Kidney (tissue), 14 donors: ENCODE data around the gene TM4SF20. TPM values are rescaled to one million over a fixed set of nuclear protein-coding genes. Genes with fewer than 3 reads are reported as not detected.

Experiments
- DNase-seq, 5 donors: peaks; one replicate each; pipeline ENCODE4 v3.0.0-alpha.2; 2013 to 2020
- FAIRE-seq: peaks from 2 replicates; lab custom pipeline; 2012; peaks lifted over from hg19 to GRCh38; lab: Jason Lieb, UNC
- H3K27ac ChIP-seq, 2 donors: one replicate each; pipeline ENCODE4 v1.7.0; 2013; ENCODE audit warnings: low read depth in 2 of 2, low read length in 2 of 2, inconsistent platforms in 1 of 2
- H3K27me3 ChIP-seq: one replicate; pipeline ENCODE4 v1.7.1; 2013; ENCODE audit warnings: low read length, inconsistent platforms; ENCODE audit not compliant: control insufficient read depth, insufficient read depth
- H3K36me3 ChIP-seq, 3 donors: one replicate each; pipeline versions ENCODE4 v1.7.0 to v1.7.1; 2013; ENCODE audit warnings: low read length in 3 of 3, control low read depth in 1 of 3, inconsistent platforms in 1 of 3; ENCODE audit not compliant: insufficient read depth in 3 of 3, control insufficient read depth in 2 of 3
- H3K4me1 ChIP-seq, 3 donors: one replicate each; pipeline versions ENCODE4 v1.7.0 to v1.7.1; 2013; ENCODE audit warnings: low read length in 3 of 3, inconsistent platforms in 1 of 3, low read depth in 1 of 3; ENCODE audit not compliant: control insufficient read depth in 2 of 3, insufficient read depth in 2 of 3
- H3K4me3 ChIP-seq, 3 donors: one replicate each; pipeline versions ENCODE4 v1.7.0 to v1.8.1; 2013; ENCODE audit warnings: low read length in 3 of 3, control low read depth in 1 of 3, inconsistent platforms in 1 of 3
- H3K9ac ChIP-seq, 3 donors: one replicate each; pipeline versions ENCODE4 v1.7.0 to v1.7.1; 2013; ENCODE audit warnings: low read length in 3 of 3, control low read depth in 1 of 3, inconsistent platforms in 1 of 3
- H3K9me3 ChIP-seq, 3 donors: one replicate each; pipeline versions ENCODE4 v1.7.0 to v1.7.1; 2013; ENCODE audit warnings: low read length in 3 of 3, control low read depth in 1 of 3, inconsistent platforms in 1 of 3; ENCODE audit not compliant: control insufficient read depth in 2 of 3, insufficient read depth in 1 of 3
- intact Hi-C: fragments of 100-400 bp; cut with DNase I; formaldehyde crosslinking; loops from one replicate; pipeline ENCODE4 v1.11.1; 2022
- polyA plus RNA-seq: library from polyadenylated mRNA; stranded (reverse); fragments of 350-450 nt; fragmentation: Illumina TruSeq; extraction: RNeasy Lipid Tissue Mini Kit (QIAGEN cat#74804); gene quantifications from one replicate; pipeline ENCODE4 v1.2.3, GENCODE V29; 2014; ENCODE audit warnings: low read depth, low replicate concordance; ENCODE audit not compliant: insufficient read depth
- total RNA-seq: library from RNA; stranded (reverse); fragmentation: NEBNext Ultra II Directional; extraction: Animal tissue kit (Norgen Biotek cat#: 25700); gene quantifications from one replicate; pipeline ENCODE4 v1.2.1, GENCODE V29; 2021
- TF ChIP-seq, protein P1 (sequence below): IDR thresholded peaks from 3 replicates; pipeline ENCODE4 v1.5.1; 2012; ENCODE audit warnings: mild to moderate bottlenecking, moderate library complexity, borderline replicate concordance; ENCODE audit not compliant: insufficient read depth; ENCODE audit errors: extremely low read depth
- donor health status: control.
- donor health status: control.
- donor health status: control.
- donor health status: control.
- donor health status: control.
- donor health status: DM: yes; HTN: yes; CAD: no.
- donor health status: Normal renal cell carcinoma (clear cell type).

The TM4SF20 gene
- total and polyA plus RNA-seq, 2 donors from 2014 or later, result not detected

DNA sequence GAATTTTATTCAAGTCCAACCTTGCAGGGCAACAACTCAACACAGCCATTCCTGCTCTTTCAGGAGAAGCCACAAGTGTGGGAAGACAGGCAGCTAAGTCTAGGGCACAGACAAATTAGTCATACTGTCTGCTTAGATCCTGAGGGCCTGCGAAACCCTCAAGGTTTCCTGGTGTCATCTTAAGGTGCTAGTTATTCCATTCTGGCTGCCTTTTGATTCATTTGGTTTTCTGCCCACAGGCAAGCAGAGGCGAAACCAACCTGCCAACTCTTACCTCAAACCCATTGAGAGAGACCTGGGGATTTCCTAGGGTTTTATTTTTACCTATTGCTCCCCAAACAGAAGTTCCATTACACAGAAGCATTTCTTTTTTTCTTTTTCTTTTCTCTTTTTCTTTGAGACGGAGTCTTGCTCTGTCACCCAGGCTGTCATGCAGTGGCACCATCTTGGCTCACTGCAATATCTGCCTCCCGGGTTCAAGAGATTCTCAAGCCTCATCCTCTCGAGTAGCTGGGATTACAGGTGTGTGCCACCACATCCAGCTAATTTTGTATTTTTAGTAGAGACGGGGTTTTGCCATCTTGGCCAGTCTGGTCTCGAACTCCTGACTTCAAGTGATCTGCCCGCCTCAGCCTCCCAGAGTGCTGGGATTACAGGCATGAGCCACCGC lies 32.3 kb upstream of the TM4SF20 start:
- intact Hi-C loops, result no loop called here
- DNase-seq, result no peak

GRCh38 chr2:227410191-227410590 lies 31.1 kb upstream of the TM4SF20 start:
- intact Hi-C loops, result no loop called here
- TF ChIP-seq, protein P1, sequence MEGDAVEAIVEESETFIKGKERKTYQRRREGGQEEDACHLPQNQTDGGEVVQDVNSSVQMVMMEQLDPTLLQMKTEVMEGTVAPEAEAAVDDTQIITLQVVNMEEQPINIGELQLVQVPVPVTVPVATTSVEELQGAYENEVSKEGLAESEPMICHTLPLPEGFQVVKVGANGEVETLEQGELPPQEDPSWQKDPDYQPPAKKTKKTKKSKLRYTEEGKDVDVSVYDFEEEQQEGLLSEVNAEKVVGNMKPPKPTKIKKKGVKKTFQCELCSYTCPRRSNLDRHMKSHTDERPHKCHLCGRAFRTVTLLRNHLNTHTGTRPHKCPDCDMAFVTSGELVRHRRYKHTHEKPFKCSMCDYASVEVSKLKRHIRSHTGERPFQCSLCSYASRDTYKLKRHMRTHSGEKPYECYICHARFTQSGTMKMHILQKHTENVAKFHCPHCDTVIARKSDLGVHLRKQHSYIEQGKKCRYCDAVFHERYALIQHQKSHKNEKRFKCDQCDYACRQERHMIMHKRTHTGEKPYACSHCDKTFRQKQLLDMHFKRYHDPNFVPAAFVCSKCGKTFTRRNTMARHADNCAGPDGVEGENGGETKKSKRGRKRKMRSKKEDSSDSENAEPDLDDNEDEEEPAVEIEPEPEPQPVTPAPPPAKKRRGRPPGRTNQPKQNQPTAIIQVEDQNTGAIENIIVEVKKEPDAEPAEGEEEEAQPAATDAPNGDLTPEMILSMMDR, result no peak
- FAIRE-seq (no peak), DNase-seq (no peak)
- H3K9ac ChIP-seq, result no peak overlapping the region
- H3K4me3 ChIP-seq, result no peak overlapping the region
- H3K4me1 ChIP-seq, result peaks cover 6 to 15% (median 11%) of the 10 kb centered on the region in 3 donors
- no peaks in the 10 kb centered on the region for H3K9me3 ChIP-seq
- H3K36me3 ChIP-seq, result no peaks in the 10 kb centered on the region
- no peak overlapping the region for H3K27ac ChIP-seq
- no peaks in the 10 kb centered on the region for H3K27me3 ChIP-seq

More for the DNA sequence above, 32.3 kb upstream of the TM4SF20 start:
- TF ChIP-seq, protein P1, result no peak
- Histone ChIP-seq H3K4me1 (peaks cover 5 to 13% (median 13%) of the 10 kb centered on the region in 3 donors), H3K9ac (no peak overlapping the region), H3K27ac (no peak overlapping the region), H3K9me3 (no peaks in the 10 kb centered on the region), H3K4me3 (no peak overlapping the region), H3K36me3 (no peaks in the 10 kb centered on the region), H3K27me3 (no peaks in the 10 kb centered on the region)
- no peak for FAIRE-seq

- intact Hi-C loops, result loop anchor here (10.0 kb wide), 1 partner anchor 357 kb away; no protein-coding TSS in a partner anchor
- TF ChIP-seq, protein P1, result no peak
- H3K4me3 ChIP-seq, result no peak overlapping the region
- DNase-seq, result peak in 1 of 5 donors; percentile 78
- H3K4me1 ChIP-seq, result peaks cover 6 to 15% (median 8%) of the 10 kb centered on the region in 3 donors
- H3K27ac ChIP-seq, result peak overlapping the region; percentile 23 to 44
- no peak for FAIRE-seq
- no peaks in the 10 kb centered on the region for H3K27me3 ChIP-seq
- H3K9me3 ChIP-seq, result no peaks in the 10 kb centered on the region
- H3K9ac ChIP-seq, result no peak overlapping the region
- H3K36me3 ChIP-seq, result no peaks in the 10 kb centered on the region
These were observed 28.6 kb upstream of the TM4SF20 start for GRCh38 chr2:227407591-227408151.
